HG03025 (cell line): ENCODE measurements around the gene ATXN10.

Experiments used
- ATAC-seq: cut with Tn5 transposase; IDR thresholded peaks from one replicate; pipeline ENCODE4 v1.9.1; 2021; ENCODE audit warnings: mild to moderate bottlenecking, moderate library complexity; ENCODE audit not compliant: unreplicated experiment, low FRiP score

Gene ATXN10

DNA sequence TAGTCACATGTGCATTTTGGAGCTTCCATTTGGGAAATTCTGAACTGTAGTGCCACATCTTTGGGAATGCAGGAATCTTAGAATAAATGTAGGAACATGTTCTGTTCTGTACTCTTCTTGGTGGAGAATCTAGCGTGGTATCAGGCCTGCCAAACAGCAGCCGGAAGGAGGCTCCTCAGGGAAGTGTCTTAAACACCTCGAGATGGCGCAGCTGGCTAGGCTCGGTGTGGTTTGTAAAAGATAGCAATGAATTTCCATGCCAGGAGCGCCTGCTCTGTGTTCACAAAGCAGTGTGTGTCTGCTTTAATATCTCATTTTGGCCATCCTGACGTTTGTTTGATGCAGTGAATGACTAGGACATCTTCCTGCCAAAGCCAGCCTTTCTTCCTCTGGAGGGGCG, 145.1 kb downstream of the ATXN10 start:
- no peak for ATAC-seq

GRCh38 chr22:45817745-45818423, 146.2 kb downstream of the ATXN10 start:
- no peak for ATAC-seq

- ATAC-seq, result no peak
These were observed 146.9 kb downstream of the ATXN10 start for GRCh38 chr22:45818424-45819085.

GRCh38 chr22:45819305-45819704, 147.7 kb downstream of the ATXN10 start:
- no peak for ATAC-seq

DNA sequence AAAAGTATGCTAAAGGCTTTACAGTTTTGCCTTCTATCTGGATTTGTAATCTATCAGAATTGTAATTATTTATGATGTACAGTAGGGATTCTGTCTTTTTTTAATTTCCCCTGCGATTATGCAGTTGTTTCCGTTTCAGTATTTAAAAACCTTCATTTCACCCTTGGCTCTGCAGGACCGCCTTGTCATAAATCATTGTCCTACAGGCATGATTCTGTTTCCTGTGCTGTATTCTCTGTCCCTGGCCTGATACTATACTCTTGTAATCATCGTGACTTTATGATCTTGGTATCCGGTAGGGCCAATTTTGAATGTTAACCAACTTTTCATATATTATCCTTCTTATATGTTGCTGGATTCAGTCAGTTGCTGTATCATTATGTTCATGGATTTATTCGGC, 151.7 kb downstream of the ATXN10 start:
- ATAC-seq, result no peak

DNA sequence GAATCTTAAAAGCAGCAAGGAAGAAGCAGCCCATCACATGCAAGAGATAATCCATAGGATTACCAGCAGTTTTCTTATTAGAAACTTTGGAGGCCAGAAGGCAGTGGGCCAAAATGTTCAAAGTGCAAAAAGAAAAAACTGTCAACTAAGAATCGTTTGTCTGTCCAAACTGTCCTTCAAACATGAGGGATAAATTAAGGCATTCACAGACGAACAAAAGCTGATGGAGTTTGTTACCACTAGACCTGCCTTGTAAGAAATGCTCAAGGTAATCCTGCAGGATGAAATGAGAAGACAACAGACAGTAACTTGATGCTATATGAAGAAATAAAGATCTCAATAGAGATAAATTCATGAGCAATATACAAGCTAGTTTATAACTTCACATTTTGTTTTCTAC, 154.9 kb downstream of the ATXN10 start:
- no peak for ATAC-seq

DNA sequence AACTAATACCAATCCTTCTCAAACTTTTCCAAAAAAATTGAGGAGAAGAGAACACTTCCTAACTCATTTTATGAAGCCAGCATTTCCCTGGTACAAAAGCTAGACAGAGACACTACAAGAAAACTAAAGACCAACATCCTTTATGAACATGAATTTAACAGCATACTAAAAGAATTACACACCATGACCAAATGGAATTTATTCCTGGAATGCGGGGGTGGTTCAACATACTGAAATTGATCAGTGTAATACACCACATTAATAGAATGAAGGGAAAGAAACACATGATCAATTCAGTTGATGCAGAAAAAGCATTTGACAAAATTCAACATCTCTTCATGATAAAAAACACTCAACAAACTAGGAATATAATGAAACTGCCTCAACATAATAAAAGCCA, 157.2 kb downstream of the ATXN10 start:
- no peak for ATAC-seq

DNA sequence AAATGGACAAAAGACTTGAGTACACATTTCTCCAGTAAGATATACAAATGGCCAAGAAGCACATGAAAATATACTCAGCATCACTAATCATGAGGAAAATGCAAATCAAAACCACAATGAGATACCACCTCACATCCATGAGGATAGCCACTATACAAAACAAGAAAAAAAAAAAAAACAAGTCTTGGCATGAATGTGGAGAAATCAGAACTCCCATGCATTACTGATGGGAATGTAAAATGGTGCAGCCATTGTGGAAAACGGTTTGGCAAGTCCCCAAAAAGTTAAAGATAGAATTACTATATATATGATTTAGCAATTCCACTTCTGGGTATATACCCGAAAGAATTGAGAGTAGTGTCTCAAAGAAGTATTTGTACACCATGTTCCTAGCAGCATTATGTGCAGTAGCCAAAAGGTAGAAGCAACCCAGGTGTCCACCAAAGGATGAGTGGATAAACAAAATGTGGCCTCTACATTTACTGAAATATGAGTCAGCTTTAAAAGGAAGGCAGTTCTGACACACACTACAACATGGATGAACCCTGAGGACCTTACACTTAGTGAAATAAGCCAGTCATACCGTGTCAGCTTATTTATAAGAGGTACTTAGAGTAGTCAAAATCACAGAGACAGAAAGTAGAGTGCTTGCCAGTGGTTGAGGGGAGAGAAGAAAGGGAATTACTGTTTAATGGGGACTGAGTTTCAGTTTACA, 159.1 kb downstream of the ATXN10 start:
- no peak for ATAC-seq

DNA sequence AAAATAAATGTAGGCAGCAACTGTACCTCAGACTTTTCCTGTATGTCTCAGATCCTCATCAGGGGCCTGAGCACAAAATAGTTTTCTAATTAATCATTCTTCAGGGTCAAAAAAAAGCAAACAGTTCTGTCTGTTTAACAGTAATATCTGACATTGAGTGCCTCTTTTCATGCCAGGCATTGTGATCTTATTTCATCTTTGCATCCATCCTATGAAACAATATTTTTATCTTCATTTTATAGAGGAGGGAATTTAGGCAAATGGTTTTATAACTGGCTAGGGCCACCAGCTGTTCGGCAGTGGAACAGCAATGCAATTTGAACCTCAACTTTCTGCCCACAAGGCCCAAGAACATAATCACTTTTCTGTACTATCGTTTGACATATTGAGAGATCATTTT, 159.8 kb downstream of the ATXN10 start:
- no peak for ATAC-seq

DNA sequence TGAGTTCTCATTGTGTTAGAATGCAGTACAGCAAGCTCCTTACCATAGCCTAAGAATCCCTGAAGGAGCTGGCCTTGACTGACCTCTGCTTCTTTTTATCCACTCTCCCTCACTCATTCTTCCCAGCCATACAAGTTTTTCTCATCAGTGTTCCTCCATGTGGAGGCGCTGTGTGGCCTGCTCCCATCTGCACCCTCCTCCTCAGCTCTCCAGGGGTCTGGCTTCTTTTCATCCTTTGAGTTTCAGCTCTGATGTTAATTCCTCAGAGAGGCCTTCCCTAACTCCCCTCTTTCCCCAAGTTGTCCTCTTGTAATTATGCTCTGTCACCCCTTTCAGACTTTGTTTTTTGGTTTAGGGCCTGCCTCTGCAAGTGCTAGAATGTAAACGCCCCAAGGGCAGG, 160.5 kb downstream of the ATXN10 start:
- no peak for ATAC-seq

GRCh38 chr22:45832959-45833580, 161.4 kb downstream of the ATXN10 start:
- ATAC-seq, result no peak

- ATAC-seq, result no peak
These were observed 162.0 kb downstream of the ATXN10 start for GRCh38 chr22:45833613-45834012.

GRCh38 chr22:45834241-45834640, 162.6 kb downstream of the ATXN10 start:
- ATAC-seq, result no peak

GRCh38 chr22:45834795-45835194, 163.2 kb downstream of the ATXN10 start:
- ATAC-seq, result no peak

DNA sequence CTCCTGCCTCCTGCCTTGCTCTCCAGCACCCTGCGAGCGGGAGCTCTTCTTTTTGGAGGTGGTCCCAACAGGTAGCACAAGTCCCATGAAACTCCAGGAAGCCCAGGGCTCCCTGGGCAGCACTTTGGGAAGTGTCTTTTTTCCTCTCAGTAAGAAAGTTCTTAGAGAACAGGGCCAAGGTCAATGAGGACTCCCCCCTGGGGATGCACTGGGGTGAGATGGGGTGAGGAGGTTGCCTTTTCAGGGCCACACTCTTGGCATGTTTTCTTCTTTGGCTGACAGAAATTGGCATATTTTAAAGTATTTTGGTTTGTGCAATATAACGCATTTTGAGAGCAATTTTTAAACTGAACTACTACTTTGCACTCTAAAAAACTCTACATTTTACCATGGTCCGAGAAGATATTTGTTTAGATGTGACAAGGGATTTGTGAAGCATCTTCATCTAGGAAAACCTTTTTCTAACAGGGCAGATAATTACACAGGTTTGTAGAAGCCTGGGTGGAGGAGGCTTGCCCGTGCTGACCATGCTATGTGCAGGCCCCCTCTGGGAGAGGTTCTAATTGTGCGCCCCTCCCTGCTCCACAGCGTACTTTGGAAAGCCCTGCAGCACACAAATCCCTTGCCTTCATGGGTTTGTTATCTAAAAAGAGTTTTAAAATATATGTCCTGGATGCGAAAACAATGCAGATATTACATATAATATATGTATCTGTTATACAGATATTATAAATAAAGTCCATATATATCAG, 165.0 kb downstream of the ATXN10 start:
- ATAC-seq, result no peak

DNA sequence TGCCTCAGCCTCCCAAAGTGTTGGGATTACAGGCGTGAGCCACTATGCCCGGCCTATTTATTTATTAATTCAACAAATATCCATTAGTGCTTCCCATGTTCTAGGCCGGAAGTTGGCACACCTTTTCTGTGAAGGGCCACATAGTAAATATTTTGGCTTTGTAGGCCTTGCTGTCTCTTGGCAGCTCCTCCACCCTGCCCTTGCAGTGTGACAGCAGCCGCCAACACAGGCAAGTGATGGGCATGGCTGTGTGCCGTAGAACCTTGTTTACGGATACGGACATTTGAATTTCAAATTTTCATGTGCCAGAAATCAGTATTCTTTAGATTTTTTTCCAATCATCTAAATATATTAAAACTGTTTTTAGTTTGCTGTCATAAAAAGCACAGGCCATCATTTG, 165.9 kb downstream of the ATXN10 start:
- no peak for ATAC-seq

GRCh38 chr22:45838305-45838887, 166.8 kb downstream of the ATXN10 start:
- no peak for ATAC-seq

DNA sequence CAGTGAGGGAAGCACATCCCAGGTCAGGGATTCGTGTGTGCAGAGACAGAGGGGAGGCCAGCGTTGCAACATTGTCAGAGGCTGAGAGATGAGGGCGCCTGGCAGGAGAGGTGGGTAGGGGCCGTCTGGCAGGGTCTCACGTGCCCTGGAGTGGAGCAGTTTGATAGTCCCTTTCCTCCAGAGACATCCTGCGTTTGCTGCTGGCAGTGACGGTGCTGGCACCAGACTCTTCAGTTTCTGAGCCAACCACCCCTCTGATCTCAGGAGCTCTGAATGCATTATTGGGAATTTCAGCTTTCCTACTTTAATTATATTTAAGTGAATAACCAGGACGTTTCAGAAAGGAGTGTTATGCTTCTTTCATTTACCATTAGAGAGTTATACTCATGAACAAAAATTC, 168.8 kb downstream of the ATXN10 start:
- no peak for ATAC-seq

DNA sequence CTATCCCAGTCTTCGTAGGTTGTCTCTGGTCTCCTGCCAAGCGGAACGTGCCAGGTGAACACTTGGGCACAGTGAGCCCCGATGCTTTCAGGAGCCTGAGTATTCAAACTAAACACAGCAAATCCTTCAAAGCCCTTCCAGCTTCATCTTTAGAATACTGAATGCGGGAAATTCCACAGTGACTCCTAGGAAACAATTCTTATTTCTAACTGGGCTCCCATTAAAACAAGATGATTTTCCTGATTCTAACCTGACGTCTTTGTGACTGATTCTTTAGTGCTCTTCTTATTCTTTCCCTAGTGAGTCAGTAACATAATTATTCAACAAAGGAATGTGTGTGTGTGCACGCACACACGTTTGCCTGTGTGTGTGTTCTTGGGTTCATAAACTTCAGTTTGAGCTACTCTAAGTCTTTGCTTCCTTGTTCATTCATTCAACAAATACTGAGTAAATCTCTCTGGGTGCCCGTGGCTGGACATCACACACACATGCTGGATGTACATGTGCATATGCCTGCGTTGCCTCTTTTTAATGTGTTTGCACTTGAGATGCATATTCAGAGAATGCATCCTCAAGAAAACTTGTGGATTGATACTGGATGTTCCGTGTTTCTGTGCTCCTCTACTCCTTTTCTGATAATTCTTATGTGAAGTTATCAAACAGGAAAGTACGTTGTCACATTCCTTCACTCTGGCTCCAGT, 170.8 kb downstream of the ATXN10 start:
- no peak for ATAC-seq

DNA sequence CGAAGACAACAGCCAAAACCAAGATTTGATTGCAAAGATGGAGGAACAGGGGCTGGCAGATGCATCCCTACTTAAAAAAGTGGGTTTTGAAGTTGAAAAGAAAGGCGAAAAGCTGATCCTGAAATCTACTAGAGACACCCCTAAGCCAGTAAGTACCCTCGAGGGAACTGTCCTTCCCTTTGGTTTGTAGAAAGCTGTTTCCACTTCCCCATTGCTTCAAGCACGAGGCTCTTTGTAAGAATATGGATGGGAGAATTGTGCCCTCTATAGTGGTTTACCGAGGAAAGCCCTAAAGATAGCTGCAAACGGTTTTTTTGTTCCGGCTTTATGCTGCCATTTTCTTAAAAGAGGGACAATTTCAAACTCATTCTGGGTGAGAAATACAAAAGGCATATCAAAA, 171.4 kb downstream of the ATXN10 start:
- ATAC-seq, result no peak
